22Rv1 (cell line): Measurements from ENCODE around the gene GNRH2.

ENCODE experiments used
- CTCF ChIP-seq: fragments of 450-650 bp; IDR thresholded peaks from 2 replicates; pipeline ENCODE4 v1.5.1; 2017; ENCODE audit warnings: mild to moderate bottlenecking
- ZFX ChIP-seq: fragments of 450-650 bp; IDR thresholded peaks from 2 replicates; pipeline ENCODE4 v1.6.1; 2017; ENCODE audit warnings: antibody characterized with exemption, borderline replicate concordance

GRCh38 chr20:3041854-3042409, 1.5 kb upstream of the GNRH2 start:
- no peak for TF ChIP-seq CTCF
- TF ChIP-seq ZFX = no peak
